ENCODE results near the gene FASTKD2.

DNA sequence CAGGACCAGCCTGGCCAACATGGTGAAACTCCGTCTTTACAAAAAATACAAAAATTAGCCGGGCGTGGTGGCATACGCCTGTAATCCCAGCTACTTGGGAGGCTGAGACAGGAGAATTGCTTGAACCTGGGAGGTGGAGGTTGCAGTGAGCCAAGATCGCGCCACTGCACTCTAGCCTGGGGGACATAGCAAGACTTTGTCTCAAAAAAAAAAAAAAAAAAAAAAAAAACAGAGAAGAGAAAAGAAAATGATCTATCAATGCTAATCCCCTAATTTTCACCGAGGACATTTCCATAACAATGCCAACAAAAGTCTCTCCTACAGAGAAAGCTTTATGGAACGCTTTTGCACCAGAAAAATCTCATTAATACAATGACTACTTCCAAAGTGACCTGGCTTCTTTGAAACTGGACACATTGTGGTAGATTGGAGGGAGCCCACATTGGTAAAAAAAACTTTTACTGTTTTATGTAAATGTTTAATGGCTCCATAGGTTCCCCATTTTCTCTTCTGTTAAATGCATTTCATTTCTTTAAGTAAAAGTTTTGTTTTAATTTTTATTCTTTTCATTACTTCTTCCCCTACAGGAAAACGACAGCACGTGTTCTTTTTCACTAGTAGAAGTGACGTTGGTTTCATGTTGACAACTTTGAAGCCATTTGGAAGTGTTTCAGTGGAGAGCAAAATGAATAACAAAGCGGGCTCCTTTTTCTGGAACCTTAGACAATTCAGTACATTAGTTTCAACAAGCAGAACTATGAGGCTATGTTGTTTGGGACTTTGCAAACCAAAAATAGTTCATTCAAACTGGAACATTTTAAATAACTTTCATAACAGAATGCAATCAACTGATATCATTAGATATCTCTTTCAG, 888 bp downstream of the FASTKD2 start:
- TF ChIP-seq, protein P1, sequence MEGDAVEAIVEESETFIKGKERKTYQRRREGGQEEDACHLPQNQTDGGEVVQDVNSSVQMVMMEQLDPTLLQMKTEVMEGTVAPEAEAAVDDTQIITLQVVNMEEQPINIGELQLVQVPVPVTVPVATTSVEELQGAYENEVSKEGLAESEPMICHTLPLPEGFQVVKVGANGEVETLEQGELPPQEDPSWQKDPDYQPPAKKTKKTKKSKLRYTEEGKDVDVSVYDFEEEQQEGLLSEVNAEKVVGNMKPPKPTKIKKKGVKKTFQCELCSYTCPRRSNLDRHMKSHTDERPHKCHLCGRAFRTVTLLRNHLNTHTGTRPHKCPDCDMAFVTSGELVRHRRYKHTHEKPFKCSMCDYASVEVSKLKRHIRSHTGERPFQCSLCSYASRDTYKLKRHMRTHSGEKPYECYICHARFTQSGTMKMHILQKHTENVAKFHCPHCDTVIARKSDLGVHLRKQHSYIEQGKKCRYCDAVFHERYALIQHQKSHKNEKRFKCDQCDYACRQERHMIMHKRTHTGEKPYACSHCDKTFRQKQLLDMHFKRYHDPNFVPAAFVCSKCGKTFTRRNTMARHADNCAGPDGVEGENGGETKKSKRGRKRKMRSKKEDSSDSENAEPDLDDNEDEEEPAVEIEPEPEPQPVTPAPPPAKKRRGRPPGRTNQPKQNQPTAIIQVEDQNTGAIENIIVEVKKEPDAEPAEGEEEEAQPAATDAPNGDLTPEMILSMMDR (IDR thresholded peaks at IDR 0.05; ENCODE audit: low read length), result no peak
- no peak for TF ChIP-seq EZH2 (optimal IDR thresholded peaks at IDR 0.05; ENCODE audit: low read depth, low read length)
